ENCODE data around the gene LTBR.

The LTBR gene

DNA sequence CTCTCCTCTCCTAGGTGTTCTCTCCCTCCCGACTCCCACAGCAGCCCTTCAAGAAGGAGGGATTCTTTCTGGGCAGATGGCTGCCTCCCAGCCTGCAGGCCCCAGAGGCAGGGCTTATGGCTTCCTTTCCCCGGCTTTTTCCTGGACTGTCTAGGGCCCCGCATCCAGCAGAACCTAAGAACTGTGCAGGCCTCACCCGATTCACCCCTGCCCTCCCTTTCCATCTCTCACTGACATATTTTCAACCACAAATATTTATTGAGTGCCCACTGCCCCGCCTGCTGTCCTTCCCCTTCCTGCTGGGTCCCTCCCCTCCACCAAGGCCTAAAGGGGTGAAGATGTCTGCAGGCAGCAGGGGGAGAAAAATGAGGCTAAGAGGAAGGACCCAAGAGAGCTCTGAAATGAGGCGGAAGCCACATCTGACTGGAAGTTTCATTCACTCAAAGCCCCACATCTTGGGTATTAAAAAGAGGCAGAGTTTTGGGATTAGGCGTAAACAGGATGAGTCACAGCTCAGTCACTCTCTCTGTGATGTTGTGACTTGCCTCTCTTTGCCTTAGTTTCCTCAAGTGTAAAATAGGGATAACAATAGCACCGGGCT, 11.5 kb upstream of the LTBR start:
- H3K4me1 ChIP-seq = no peaks in the 10 kb centered on the region
- no peaks in the 10 kb centered on the region for H3K27me3 ChIP-seq
- DNase-seq = no peak
- H3K36me3 ChIP-seq = no peaks in the 10 kb centered on the region
- H3K4me3 ChIP-seq (ENCODE audit: low read depth, low read length) = no peak overlapping the region
- H3K9me3 ChIP-seq = no peaks in the 10 kb centered on the region
- TF ChIP-seq, protein P1, sequence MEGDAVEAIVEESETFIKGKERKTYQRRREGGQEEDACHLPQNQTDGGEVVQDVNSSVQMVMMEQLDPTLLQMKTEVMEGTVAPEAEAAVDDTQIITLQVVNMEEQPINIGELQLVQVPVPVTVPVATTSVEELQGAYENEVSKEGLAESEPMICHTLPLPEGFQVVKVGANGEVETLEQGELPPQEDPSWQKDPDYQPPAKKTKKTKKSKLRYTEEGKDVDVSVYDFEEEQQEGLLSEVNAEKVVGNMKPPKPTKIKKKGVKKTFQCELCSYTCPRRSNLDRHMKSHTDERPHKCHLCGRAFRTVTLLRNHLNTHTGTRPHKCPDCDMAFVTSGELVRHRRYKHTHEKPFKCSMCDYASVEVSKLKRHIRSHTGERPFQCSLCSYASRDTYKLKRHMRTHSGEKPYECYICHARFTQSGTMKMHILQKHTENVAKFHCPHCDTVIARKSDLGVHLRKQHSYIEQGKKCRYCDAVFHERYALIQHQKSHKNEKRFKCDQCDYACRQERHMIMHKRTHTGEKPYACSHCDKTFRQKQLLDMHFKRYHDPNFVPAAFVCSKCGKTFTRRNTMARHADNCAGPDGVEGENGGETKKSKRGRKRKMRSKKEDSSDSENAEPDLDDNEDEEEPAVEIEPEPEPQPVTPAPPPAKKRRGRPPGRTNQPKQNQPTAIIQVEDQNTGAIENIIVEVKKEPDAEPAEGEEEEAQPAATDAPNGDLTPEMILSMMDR (IDR thresholded peaks at IDR 0.05; ENCODE audit: low read depth, low read length) = no peak

DNA sequence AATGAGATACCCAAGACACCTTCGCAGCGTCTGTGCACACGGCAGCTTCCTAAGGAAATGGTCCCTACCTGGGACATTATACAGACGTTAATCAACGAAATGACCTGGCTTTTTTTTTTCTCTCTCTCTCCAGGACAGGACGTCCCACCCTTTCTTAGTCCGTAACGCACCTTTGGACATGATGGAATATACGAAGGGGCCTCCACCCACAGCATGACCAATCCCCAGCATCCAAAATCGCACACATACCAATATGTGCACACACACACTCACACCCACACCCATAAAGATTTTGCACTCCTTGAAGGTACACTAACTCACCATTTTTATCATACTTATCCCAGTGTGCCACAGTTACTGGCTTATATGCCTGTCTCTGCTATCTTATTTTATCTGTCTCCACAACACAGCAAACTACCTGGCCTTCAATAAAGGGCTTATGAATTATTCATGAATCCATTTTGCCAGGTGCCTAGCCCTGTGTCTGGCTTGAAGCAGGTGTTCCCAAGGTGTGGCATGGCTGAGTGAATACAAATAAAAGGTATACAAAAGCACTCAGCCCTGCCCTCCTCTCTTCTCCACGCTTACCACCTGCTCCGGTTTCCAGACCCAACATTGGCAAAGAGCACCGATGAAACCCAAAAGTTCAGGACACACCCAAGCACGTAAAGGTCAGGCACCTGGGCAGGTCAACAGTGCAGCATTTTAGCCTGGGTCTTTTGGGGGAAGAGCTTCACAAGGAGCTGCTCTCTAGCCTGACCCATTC, 10.8 kb upstream of the LTBR start:
- no peaks in the 10 kb centered on the region for H3K9me3 ChIP-seq
- H3K4me1 ChIP-seq = no peaks in the 10 kb centered on the region
- TF ChIP-seq, protein P1 (IDR thresholded peaks at IDR 0.05; ENCODE audit: low read depth, low read length) = no peak
- no peak for DNase-seq
- H3K4me3 ChIP-seq (ENCODE audit: low read depth, low read length) = no peak overlapping the region
- no peaks in the 10 kb centered on the region for H3K27me3 ChIP-seq
- no peaks in the 10 kb centered on the region for H3K36me3 ChIP-seq

DNA sequence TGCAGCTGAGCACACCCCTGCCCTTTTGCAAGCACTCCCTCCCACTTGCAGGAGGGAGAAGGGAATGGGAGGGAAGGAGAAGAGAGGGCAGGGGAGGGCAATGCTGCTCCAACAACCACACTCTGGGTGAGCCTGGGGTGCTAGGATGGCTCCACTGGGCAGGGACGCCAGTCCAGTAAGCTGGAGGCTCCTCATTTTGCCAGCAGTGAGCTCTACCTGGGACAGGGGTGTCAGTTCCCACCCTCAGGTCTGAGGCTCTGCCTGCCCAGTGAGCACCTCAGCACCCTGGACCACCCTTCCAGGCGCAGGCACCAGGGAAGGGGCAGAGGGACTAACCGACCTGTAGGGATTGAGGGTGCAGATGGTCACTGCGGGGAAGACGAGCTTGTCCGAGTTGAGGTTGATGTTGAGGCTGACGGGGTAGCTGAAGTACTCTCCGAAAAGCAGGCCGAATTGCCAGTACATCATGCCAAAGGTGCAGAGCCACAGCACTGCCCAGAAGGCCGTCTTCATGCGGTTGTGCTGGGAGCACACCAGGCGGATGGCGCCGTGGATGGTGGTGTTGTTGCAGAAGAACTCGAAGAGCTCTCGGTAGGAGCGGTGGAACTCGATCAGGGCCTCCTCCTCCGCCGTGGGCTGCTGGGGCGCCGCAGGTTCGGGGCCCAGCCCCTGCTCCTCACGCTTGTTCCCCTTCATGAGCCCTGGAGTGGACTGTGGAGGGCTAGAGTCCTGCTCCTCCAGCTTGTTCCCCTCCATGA, 9.8 kb upstream of the LTBR start:
- no peak overlapping the region for H3K4me3 ChIP-seq (ENCODE audit: low read depth, low read length)
- H3K36me3 ChIP-seq = no peaks in the 10 kb centered on the region
- H3K27me3 ChIP-seq = no peaks in the 10 kb centered on the region
- no peaks in the 10 kb centered on the region for H3K9me3 ChIP-seq
- DNase-seq = no peak
- TF ChIP-seq, protein P1 (IDR thresholded peaks at IDR 0.05; ENCODE audit: low read depth, low read length) = no peak
- H3K4me1 ChIP-seq = no peaks in the 10 kb centered on the region

DNA sequence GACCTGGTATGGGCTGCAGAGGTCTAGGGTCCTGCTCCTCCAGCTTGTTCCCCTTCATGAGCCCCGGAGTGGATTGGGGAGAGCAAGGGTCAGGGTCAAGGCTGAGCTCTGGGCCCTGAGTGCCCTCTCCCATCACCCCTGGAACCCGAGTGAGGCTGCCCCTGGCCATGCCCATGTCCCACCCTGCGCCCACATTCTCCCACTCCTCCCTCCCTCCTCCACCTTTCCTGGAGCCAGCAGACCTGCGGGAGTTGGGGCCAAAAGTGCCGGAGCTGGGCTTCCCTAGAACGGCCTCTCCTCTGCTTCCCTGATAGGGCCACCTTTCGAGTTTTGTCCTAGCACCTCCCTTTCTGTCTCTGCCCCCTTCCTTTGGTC, 9.2 kb upstream of the LTBR start:
- TF ChIP-seq, protein P1 (IDR thresholded peaks at IDR 0.05; ENCODE audit: low read depth, low read length) = no peak
- H3K27me3 ChIP-seq = no peaks in the 10 kb centered on the region
- no peaks in the 10 kb centered on the region for H3K9me3 ChIP-seq
- no peak overlapping the region for H3K4me3 ChIP-seq (ENCODE audit: low read depth, low read length)
- H3K4me1 ChIP-seq = no peaks in the 10 kb centered on the region
- no peaks in the 10 kb centered on the region for H3K36me3 ChIP-seq
- no peak for DNase-seq

DNA sequence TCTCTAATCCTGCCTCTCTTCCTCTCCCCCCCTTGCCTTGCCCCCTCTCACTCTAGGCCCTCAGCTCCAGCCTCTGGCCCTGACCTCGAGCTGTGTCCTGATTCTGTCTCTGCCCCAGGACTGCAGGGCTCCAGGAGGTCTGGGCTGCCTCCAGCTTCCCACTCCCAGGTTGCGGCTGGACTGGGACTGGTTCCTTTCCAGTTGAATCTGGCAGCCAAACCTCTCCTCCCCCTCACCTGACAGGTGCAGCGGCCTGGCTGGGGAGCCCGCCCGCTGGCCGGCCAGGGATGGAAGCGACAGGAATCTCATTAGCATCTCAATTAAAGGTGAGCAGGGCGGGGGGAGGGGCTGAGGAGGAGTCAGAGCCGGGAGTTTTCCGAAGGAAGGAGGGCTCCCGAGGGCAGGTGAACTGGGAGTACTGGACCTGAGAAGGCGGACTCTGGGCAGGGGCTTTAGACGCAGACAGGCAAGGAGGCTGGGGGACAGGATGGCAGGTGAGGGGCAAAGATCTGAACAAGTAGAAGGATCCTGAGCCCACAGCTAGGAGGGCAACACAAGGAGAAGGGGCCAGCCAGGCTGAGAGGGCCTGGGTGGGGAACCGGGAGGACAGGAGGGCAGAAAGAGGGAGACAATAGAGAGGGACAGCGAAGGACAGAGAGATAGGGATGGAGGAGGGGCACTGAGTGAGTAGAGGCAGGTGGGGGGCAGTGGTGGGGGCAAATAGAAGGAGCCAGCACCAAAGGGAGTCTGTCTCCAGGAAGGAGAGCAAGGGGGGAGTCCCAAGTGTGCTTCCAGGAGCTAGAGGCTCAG, 8.5 kb upstream of the LTBR start, which contains the start of gene SCNN1A:
SCNN1A (minus strand) TSS at position 295 of the 810 bp plus-strand sequence. CDS start 780 bp downstream, outside the sequence.
- TF ChIP-seq, protein P1 (IDR thresholded peaks at IDR 0.05; ENCODE audit: low read depth, low read length) = no peak
- Histone ChIP-seq H3K4me3 (ENCODE audit: low read depth, low read length) (no peak within 1 kb of the TSS), H3K36me3 (no peaks in the 10 kb centered on the region), H3K4me1 (no peaks in the 10 kb centered on the region), H3K27me3 (no peaks in the 10 kb centered on the region), H3K9me3 (no peaks in the 10 kb centered on the region)
- DNase-seq = no peak

Data from BE2C (cell line).